Uterus (tissue), 4 donors: ENCODE data around the gene ASCC2. TPM values are rescaled to one million over a fixed set of nuclear protein-coding genes. Genes with fewer than 3 reads are reported as not detected.

Experiments
- DNase-seq, 2 donors: peaks; one replicate each; pipeline ENCODE4 v3.0.0-alpha.2; 2019 to 2020
- H3K27ac ChIP-seq, 2 donors: fragments of 200-600 bp; sonication (generic); 1 replicate in 1 of 2; 2 replicates in 1 of 2; pipeline ENCODE4 v1.5.1; 2016 to 2018
- H3K27me3 ChIP-seq, 2 donors: fragments of 200-600 bp; sonication (generic); one replicate each; pipeline ENCODE4 v1.5.1; 2018 to 2019; ENCODE audit warnings: control low read depth in 1 of 2
- H3K36me3 ChIP-seq, 2 donors: fragments of 200-600 bp; sonication (generic); one replicate each; pipeline ENCODE4 v1.5.1; 2019; ENCODE audit warnings: control low read depth in 1 of 2
- H3K4me1 ChIP-seq, 2 donors: fragments of 200-600 bp; sonication (generic); one replicate each; pipeline ENCODE4 v1.5.1; 2018 to 2019; ENCODE audit warnings: control low read depth in 1 of 2
- H3K4me3 ChIP-seq, 2 donors: fragments of 200-600 bp; sonication (generic); 1 replicate in 1 of 2; 2 replicates in 1 of 2; pipeline ENCODE4 v1.5.1; 2018 to 2019; ENCODE audit warnings: mild to moderate bottlenecking in 1 of 2
- H3K9me3 ChIP-seq, 2 donors: fragments of 200-600 bp; sonication (generic); one replicate each; pipeline ENCODE4 v1.5.1; 2019; ENCODE audit warnings: control low read depth in 1 of 2
- CTCF ChIP-seq, 4 experiments: fragments of 200-600 bp in 2 of 4; fragments of 450-650 bp in 2 of 4; sonication (generic) in 2 of 4; IDR thresholded peaks; one replicate each; pipeline ENCODE4 v1.5.1; 2016 to 2019; ENCODE audit warnings: antibody characterized with exemption in 4 of 4, mild to moderate bottlenecking in 2 of 4, moderate library complexity in 1 of 4
- POLR2A ChIP-seq, 2 donors: fragments of 450-650 bp; IDR thresholded peaks; one replicate each; pipeline ENCODE4 v1.6.1; 2016; ENCODE audit warnings: antibody characterized with exemption in 2 of 2, mild to moderate bottlenecking in 1 of 2, moderate library complexity in 1 of 2
- intact Hi-C: fragments of 100-400 bp; cut with DNase I; formaldehyde crosslinking; loops from one replicate; pipeline ENCODE4 v1.15.1; 2023; ENCODE audit warnings: low total_unique reads
- total RNA-seq, 4 donors: library from RNA; depleted of rRNA in 3 of 4; stranded (reverse); fragments of >200 nt in 3 of 4; gene quantifications; one replicate each; pipeline versions ENCODE4 v1.1.0 to v1.2.4, GENCODE V29; 2014 to 2023
- donor health status: DM: yes; HTN: yes; CAD: no.

Gene ASCC2
- total RNA-seq, 4 donors from 2014 or later: 14.9 to 47.1 (median 24.3) TPM

- H3K4me3 ChIP-seq: no peak overlapping the region
- no peaks in the 10 kb centered on the region for H3K36me3 ChIP-seq
- no peak overlapping the region for H3K27ac ChIP-seq
- no peaks in the 10 kb centered on the region for H3K9me3 ChIP-seq
- no peaks in the 10 kb centered on the region for H3K27me3 ChIP-seq
- no peaks in the 10 kb centered on the region for H3K4me1 ChIP-seq
- TF ChIP-seq POLR2A (IDR thresholded peaks at IDR 0.05): no peak
- no peak for TF ChIP-seq CTCF (IDR thresholded peaks at IDR 0.05)
- DNase-seq: no peak
- intact Hi-C loops: no loop called here
These were observed 18.6 kb downstream of the ASCC2 start for GRCh38 chr22:29819501-29819900.

- Histone ChIP-seq H3K9me3 (no peaks in the 10 kb centered on the region), H3K27ac (no peak overlapping the region), H3K4me3 (no peak overlapping the region), H3K4me1 (no peaks in the 10 kb centered on the region), H3K36me3 (no peaks in the 10 kb centered on the region), H3K27me3 (no peaks in the 10 kb centered on the region)
- no peak for DNase-seq
- no peak for TF ChIP-seq CTCF (IDR thresholded peaks at IDR 0.05)
- TF ChIP-seq POLR2A (IDR thresholded peaks at IDR 0.05): no peak
- intact Hi-C loops: no loop called here
These were observed 20.4 kb downstream of the ASCC2 start for GRCh38 chr22:29817724-29818123.

- Histone ChIP-seq H3K27me3 (no peaks in the 10 kb centered on the region), H3K27ac (no peak overlapping the region), H3K36me3 (no peaks in the 10 kb centered on the region), H3K9me3 (no peaks in the 10 kb centered on the region), H3K4me1 (no peaks in the 10 kb centered on the region), H3K4me3 (no peak overlapping the region)
- no peak for TF ChIP-seq CTCF (IDR thresholded peaks at IDR 0.05)
- TF ChIP-seq POLR2A (IDR thresholded peaks at IDR 0.05): no peak
- DNase-seq: no peak
- intact Hi-C loops: no loop called here
These were observed 21.1 kb downstream of the ASCC2 start for GRCh38 chr22:29816980-29817379.

GRCh38 chr22:29816539-29816938 lies 21.5 kb downstream of the ASCC2 start:
- no peak overlapping the region for H3K4me3 ChIP-seq
- TF ChIP-seq POLR2A (IDR thresholded peaks at IDR 0.05) (no peak), CTCF (IDR thresholded peaks at IDR 0.05) (no peak)
- H3K9me3 ChIP-seq: no peaks in the 10 kb centered on the region
- no peak for DNase-seq
- no peaks in the 10 kb centered on the region for H3K27me3 ChIP-seq
- intact Hi-C loops: no loop called here
- H3K4me1 ChIP-seq: no peaks in the 10 kb centered on the region
- no peaks in the 10 kb centered on the region for H3K36me3 ChIP-seq
- no peak overlapping the region for H3K27ac ChIP-seq

- Histone ChIP-seq H3K4me1 (no peaks in the 10 kb centered on the region), H3K27ac (no peak overlapping the region), H3K36me3 (no peaks in the 10 kb centered on the region)
These were observed 21.9 kb downstream of the ASCC2 start for GRCh38 chr22:29816128-29816527.

More at GRCh38 chr22:29816128-29816527, 21.9 kb downstream of the ASCC2 start:
- DNase-seq: peak in 1 of 2 donors; percentile 45
- no peak for TF ChIP-seq CTCF (IDR thresholded peaks at IDR 0.05)
- TF ChIP-seq POLR2A (IDR thresholded peaks at IDR 0.05): no peak
- H3K9me3 ChIP-seq: no peaks in the 10 kb centered on the region
- intact Hi-C loops: no loop called here
- no peak overlapping the region for H3K4me3 ChIP-seq
- no peaks in the 10 kb centered on the region for H3K27me3 ChIP-seq
